Measurements from ENCODE around the gene MMP8.

The MMP8 gene

GRCh38 chr11:102724904-102725500, at the start of gene MMP8:
MMP8 (minus strand) TSS chr11:102724954; CDS start chr11:102724855, 99 bp downstream.
- H3K9me3 Mint-ChIP-seq = no peaks in the 10 kb centered on the region
- no peak within 1 kb of the TSS for H3K27ac Mint-ChIP-seq (ENCODE audit: low read depth)
- H3K36me3 Mint-ChIP-seq (ENCODE audit: insufficient read depth) = no peaks in the 10 kb centered on the region
- no peak within 1 kb of the TSS for H3K4me3 Mint-ChIP-seq
- no peaks in the 10 kb centered on the region for H3K4me1 Mint-ChIP-seq
- ATAC-seq (replicated peaks; ENCODE audit: extremely low read depth, poor library complexity, severe bottlenecking) (no peak), DNase-seq (ENCODE audit: low spot score in 2 of 2) (no peak)
- H3K27me3 Mint-ChIP-seq = peaks cover 32% of the 10 kb centered on the region

DNA sequence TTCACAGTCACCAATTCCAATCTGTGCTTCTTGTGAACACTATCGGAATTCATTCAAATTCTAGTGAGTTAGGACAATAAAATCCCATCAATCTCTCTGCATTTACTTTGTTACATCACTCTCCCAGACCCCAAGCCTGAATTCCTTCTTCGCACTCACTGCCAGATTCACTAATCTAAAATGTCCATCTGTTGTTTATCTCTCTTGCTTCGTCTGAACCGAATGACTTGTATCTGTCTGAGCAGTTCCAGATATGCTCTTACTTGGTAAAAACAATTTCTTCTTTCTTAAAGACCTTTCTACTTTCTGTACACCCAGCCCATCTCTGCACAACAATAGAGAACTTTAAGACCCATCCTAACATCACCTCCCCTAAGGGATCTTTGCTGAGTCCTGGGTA, 48.6 kb upstream of the MMP8 start:
- no peak overlapping the region for H3K4me3 Mint-ChIP-seq
- H3K27me3 Mint-ChIP-seq = peaks cover 29% of the 10 kb centered on the region
- no peaks in the 10 kb centered on the region for H3K9me3 Mint-ChIP-seq
- H3K27ac Mint-ChIP-seq (ENCODE audit: low read depth) = no peak overlapping the region
- no peak for DNase-seq (ENCODE audit: low spot score in 2 of 2)
- H3K4me1 Mint-ChIP-seq = no peaks in the 10 kb centered on the region
- ATAC-seq (replicated peaks; ENCODE audit: extremely low read depth, poor library complexity, severe bottlenecking) = no peak
- no peaks in the 10 kb centered on the region for H3K36me3 Mint-ChIP-seq (ENCODE audit: insufficient read depth)

GRCh38 chr11:102771351-102771750, 46.6 kb upstream of the MMP8 start:
- peaks cover 29% of the 10 kb centered on the region for H3K27me3 Mint-ChIP-seq
- no peaks in the 10 kb centered on the region for H3K9me3 Mint-ChIP-seq
- H3K4me3 Mint-ChIP-seq = no peak overlapping the region
- H3K27ac Mint-ChIP-seq (ENCODE audit: low read depth) = no peak overlapping the region
- no peaks in the 10 kb centered on the region for H3K4me1 Mint-ChIP-seq
- no peaks in the 10 kb centered on the region for H3K36me3 Mint-ChIP-seq (ENCODE audit: insufficient read depth)
- ATAC-seq (replicated peaks; ENCODE audit: extremely low read depth, poor library complexity, severe bottlenecking) = no peak
- DNase-seq (ENCODE audit: low spot score in 2 of 2) = no peak

GRCh38 chr11:102770191-102770590, 45.4 kb upstream of the MMP8 start:
- Mint-ChIP-seq H3K27me3 (peaks cover 29% of the 10 kb centered on the region), H3K36me3 (ENCODE audit: insufficient read depth) (no peaks in the 10 kb centered on the region), H3K27ac (ENCODE audit: low read depth) (no peak overlapping the region), H3K9me3 (no peaks in the 10 kb centered on the region), H3K4me1 (no peaks in the 10 kb centered on the region), H3K4me3 (no peak overlapping the region)
- no peak for DNase-seq (ENCODE audit: low spot score in 2 of 2)
- no peak for ATAC-seq (replicated peaks; ENCODE audit: extremely low read depth, poor library complexity, severe bottlenecking)

- Mint-ChIP-seq H3K27ac (ENCODE audit: low read depth) (no peak overlapping the region), H3K9me3 (no peaks in the 10 kb centered on the region), H3K4me1 (no peaks in the 10 kb centered on the region), H3K36me3 (ENCODE audit: insufficient read depth) (no peaks in the 10 kb centered on the region), H3K4me3 (no peak overlapping the region), H3K27me3 (peaks cover 17% of the 10 kb centered on the region)
- ATAC-seq (replicated peaks; ENCODE audit: extremely low read depth, poor library complexity, severe bottlenecking) = no peak
- DNase-seq (ENCODE audit: low spot score in 2 of 2) = no peak
Measured at GRCh38 chr11:102767800-102768199, 43.0 kb upstream of the MMP8 start.

- H3K36me3 Mint-ChIP-seq (ENCODE audit: insufficient read depth) = no peaks in the 10 kb centered on the region
- no peaks in the 10 kb centered on the region for H3K4me1 Mint-ChIP-seq
- peaks cover 5% of the 10 kb centered on the region for H3K27me3 Mint-ChIP-seq
Measured at GRCh38 chr11:102763440-102763839, 38.7 kb upstream of the MMP8 start.

GRCh38 chr11:102762361-102762767, 37.6 kb upstream of the MMP8 start:
- H3K27me3 Mint-ChIP-seq = peaks cover 15% of the 10 kb centered on the region
- no peaks in the 10 kb centered on the region for H3K4me1 Mint-ChIP-seq
- peaks cover 1% of the 10 kb centered on the region for H3K36me3 Mint-ChIP-seq (ENCODE audit: insufficient read depth)
- no peak for DNase-seq (ENCODE audit: low spot score in 2 of 2)
- no peak overlapping the region for H3K4me3 Mint-ChIP-seq
- H3K27ac Mint-ChIP-seq (ENCODE audit: low read depth) = no peak overlapping the region
- ATAC-seq (replicated peaks; ENCODE audit: extremely low read depth, poor library complexity, severe bottlenecking) = no peak
- H3K9me3 Mint-ChIP-seq = no peaks in the 10 kb centered on the region

More at GRCh38 chr11:102763440-102763839, 38.7 kb upstream of the MMP8 start:
- ATAC-seq (replicated peaks; ENCODE audit: extremely low read depth, poor library complexity, severe bottlenecking) = no peak
- Mint-ChIP-seq H3K9me3 (no peaks in the 10 kb centered on the region), H3K27ac (ENCODE audit: low read depth) (no peak overlapping the region), H3K4me3 (no peak overlapping the region)
- no peak for DNase-seq (ENCODE audit: low spot score in 2 of 2)

DNA sequence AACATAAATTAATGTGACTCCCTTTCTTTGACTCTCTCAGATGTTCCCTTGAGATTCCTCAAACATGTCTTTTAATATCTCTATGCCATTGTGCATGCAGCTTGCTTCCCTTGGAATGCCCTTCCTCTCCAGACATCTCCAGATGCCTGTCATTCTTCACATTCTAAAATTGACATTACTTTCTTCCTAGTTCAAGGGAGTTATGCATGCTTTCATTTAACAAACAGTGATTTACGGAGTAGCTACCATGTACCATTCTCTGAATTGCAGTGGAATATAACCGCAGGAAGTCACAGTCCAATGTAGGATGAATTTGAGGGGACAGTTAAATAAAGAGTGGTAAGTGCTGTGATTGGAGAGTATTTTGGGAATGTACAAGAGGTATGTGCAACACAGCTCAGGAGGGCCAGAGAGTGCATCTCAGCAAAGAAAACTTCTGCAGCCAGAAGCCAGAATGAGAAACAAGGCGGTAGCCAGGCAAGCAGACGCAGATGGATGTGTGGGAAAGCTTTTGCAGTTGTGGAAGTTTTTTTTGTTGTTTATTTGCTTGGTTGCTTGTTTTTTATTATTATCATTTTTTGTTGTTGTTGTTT, 37.0 kb upstream of the MMP8 start:
- Mint-ChIP-seq H3K4me1 (no peaks in the 10 kb centered on the region), H3K36me3 (ENCODE audit: insufficient read depth) (peaks cover 3% of the 10 kb centered on the region), H3K27ac (ENCODE audit: low read depth) (no peak overlapping the region), H3K4me3 (no peak overlapping the region), H3K9me3 (no peaks in the 10 kb centered on the region), H3K27me3 (peaks cover 21% of the 10 kb centered on the region)
- DNase-seq (ENCODE audit: low spot score in 2 of 2) (no peak), ATAC-seq (replicated peaks; ENCODE audit: extremely low read depth, poor library complexity, severe bottlenecking) (no peak)

DNA sequence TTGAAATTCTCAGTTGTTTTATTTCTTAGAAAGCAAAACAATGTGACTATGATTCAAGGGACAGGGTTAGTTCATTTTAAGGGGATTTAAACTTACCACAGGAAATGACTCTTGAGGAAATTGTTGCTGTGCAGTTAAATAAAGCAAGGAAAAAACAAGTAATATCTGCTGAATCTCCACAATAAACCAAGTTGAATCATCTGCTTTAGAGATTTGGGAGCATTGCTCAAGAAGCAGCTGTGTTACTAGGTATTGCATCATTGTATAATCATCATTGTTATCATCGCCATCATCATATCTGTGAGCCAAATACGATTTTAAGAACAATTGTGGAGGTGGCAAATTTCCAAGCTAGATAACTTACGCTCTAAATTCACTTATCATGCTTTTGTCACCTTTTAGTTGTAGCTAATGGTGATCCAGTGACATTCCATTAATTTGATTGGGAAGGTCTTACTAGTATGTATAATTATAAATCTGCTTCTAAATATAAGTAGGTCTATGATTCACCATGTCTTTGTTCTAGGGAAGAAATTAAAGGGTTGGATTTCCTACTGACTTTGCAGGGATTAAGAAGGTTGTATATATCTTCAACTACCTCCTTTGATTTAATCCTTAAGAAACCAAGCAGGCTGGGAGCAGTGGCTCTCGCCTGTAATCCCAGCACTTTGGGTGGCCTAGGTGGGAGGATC, 35.7 kb upstream of the MMP8 start:
- ATAC-seq (replicated peaks; ENCODE audit: extremely low read depth, poor library complexity, severe bottlenecking) (no peak), DNase-seq (ENCODE audit: low spot score in 2 of 2) (no peak)
- Mint-ChIP-seq H3K27me3 (peaks cover 31% of the 10 kb centered on the region), H3K4me1 (no peaks in the 10 kb centered on the region), H3K9me3 (no peaks in the 10 kb centered on the region), H3K36me3 (ENCODE audit: insufficient read depth) (peaks cover 3% of the 10 kb centered on the region), H3K4me3 (no peak overlapping the region), H3K27ac (ENCODE audit: low read depth) (no peak overlapping the region)

DNA sequence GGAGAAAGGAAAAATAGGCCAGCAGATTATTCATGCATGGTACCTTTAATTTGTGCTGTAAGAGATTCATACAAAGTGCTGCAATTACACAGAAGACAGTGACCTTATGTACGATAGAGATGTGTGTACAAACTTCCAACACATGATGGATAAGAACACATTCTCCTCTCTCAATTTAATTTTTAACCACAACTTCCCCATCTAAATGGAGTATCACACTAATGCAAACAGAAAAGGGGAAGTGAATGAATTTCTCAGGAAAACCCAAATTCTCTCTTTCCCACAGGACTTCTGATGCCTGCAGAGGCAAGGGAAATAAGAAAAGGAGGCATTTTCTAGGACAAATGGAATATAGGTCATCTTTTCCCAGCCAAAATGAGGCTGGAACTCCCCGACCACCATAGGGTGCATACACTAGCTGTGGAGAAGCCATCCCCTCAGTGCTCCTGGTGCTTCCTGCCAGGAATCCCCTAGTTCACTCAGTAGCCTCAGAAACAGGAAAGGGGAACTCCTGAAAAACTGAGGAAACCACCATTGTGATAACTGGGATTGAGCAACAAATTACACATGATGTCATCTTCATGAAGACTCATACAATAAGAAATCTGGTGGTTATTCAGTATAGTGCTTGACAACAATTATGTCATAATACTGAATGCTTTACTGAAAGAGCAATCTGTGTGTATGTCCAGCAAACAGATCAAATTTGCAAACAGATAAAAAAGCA, 33.2 kb upstream of the MMP8 start:
- no peaks in the 10 kb centered on the region for H3K4me1 Mint-ChIP-seq
- H3K4me3 Mint-ChIP-seq = no peak overlapping the region
- H3K36me3 Mint-ChIP-seq (ENCODE audit: insufficient read depth) = peaks cover 3% of the 10 kb centered on the region
- DNase-seq (ENCODE audit: low spot score in 2 of 2) (no peak), ATAC-seq (replicated peaks; ENCODE audit: extremely low read depth, poor library complexity, severe bottlenecking) (no peak)
- peaks cover 40% of the 10 kb centered on the region for H3K27me3 Mint-ChIP-seq
- no peaks in the 10 kb centered on the region for H3K9me3 Mint-ChIP-seq
- no peak overlapping the region for H3K27ac Mint-ChIP-seq (ENCODE audit: low read depth)

DNA sequence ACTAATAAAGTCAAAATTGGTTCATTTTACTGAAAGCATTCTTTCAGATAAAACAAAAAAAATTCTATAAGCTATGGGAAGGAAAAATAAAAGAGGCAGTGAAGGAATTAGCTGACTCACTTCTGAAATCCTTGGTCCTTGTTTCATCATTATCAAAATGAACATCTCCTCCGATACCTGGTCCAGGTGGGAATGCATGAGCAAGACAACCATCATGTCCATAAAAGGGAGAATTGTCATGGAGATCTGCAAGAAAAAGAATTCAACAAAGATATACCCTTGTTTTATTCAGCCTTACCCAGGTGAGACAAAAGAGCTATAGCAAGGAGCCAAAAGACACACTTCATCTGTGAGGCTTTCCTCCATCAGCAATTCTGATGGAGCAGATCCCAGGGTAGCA, 28.5 kb upstream of the MMP8 start:
- Mint-ChIP-seq H3K36me3 (ENCODE audit: insufficient read depth) (peaks cover 3% of the 10 kb centered on the region), H3K4me3 (no peak overlapping the region), H3K27ac (ENCODE audit: low read depth) (no peak overlapping the region), H3K4me1 (no peaks in the 10 kb centered on the region), H3K27me3 (peaks cover 51% of the 10 kb centered on the region), H3K9me3 (peaks cover 6% of the 10 kb centered on the region)
- ATAC-seq (replicated peaks; ENCODE audit: extremely low read depth, poor library complexity, severe bottlenecking) (no peak), DNase-seq (ENCODE audit: low spot score in 2 of 2) (no peak)

- Mint-ChIP-seq H3K4me3 (no peak overlapping the region), H3K27me3 (peaks cover 50% of the 10 kb centered on the region), H3K27ac (ENCODE audit: low read depth) (no peak overlapping the region), H3K36me3 (ENCODE audit: insufficient read depth) (no peaks in the 10 kb centered on the region), H3K4me1 (no peaks in the 10 kb centered on the region), H3K9me3 (peaks cover 12% of the 10 kb centered on the region)
- no peak for DNase-seq (ENCODE audit: low spot score in 2 of 2)
- no peak for ATAC-seq (replicated peaks; ENCODE audit: extremely low read depth, poor library complexity, severe bottlenecking)
Measured at GRCh38 chr11:102751673-102752072, 26.9 kb upstream of the MMP8 start.
